K562 (cell line): ENCODE measurements around the gene URB2. TPM values are rescaled to one million over a fixed set of nuclear protein-coding genes. Genes with fewer than 3 reads are reported as not detected.
A peak's percentile ranks its signal among the peaks of the same experiment; 100 is the strongest.

Experiments used
- CHD1 ChIP-seq: fragments of 200-600 bp; sonication (generic); IDR thresholded peaks from one replicate; pipeline ENCODE4 v1.6.1; 2012; ENCODE audit warnings: mild to moderate bottlenecking, moderate library complexity, low read length, inconsistent platforms
- ELK3 ChIP-seq: fragments of 450-650 bp; formaldehyde crosslinking; IDR thresholded peaks from 2 replicates; pipeline ENCODE4 v1.4.0; 2020; ENCODE audit warnings: mild to moderate bottlenecking
- HLTF ChIP-seq: fragments of 450-650 bp; IDR thresholded peaks from 2 replicates; pipeline ENCODE4 v1.6.1; 2016
- HNRNPLL ChIP-seq: fragments of 200-400 bp; formaldehyde crosslinking; IDR thresholded peaks from 2 replicates; pipeline ENCODE4 v1.6.1; 2017; ENCODE audit warnings: low read length, low read depth, mild to moderate bottlenecking; ENCODE audit not compliant: poor library complexity, severe bottlenecking
- REST ChIP-seq, 2 experiments: fragments of 450-650 bp; formaldehyde crosslinking in 1 of 2; IDR thresholded peaks; 2 replicates each; pipeline versions ENCODE4 v1.4.0 to v1.6.1; 2014 to 2020; ENCODE audit warnings: mild to moderate bottlenecking in 2 of 2, borderline replicate concordance in 1 of 2, low read depth in 1 of 2
- XRCC5 ChIP-seq: fragments of 200-400 bp; formaldehyde crosslinking; IDR thresholded peaks from 2 replicates; pipeline ENCODE4 v1.6.1; 2017; ENCODE audit warnings: low read depth, mild to moderate bottlenecking, low read length
- ZNF282 ChIP-seq: sonication (generic); formaldehyde crosslinking; IDR thresholded peaks from 2 replicates; pipeline ENCODE4 v1.8.1; 2023; ENCODE audit warnings: missing genetic modification reagents
- ZNF444 ChIP-seq: fragments of 250-450 bp; sonication (Bioruptor Pico); IDR thresholded peaks from 2 replicates; pipeline ENCODE4 v1.4.0; 2020; ENCODE audit warnings: mild to moderate bottlenecking, moderate library complexity
- ZNF449 ChIP-seq: fragments of 250-450 bp; sonication (Bioruptor Pico); IDR thresholded peaks from 2 replicates; pipeline ENCODE4 v1.8.0; 2022; ENCODE audit warnings: moderate library complexity, mild to moderate bottlenecking, inconsistent platforms
- ZNF75A ChIP-seq: fragments of 450-650 bp; formaldehyde crosslinking; IDR thresholded peaks from 2 replicates; pipeline ENCODE4 v1.4.0; 2020; ENCODE audit warnings: mild to moderate bottlenecking
- polyA plus RNA-seq, 8 experiments: library from polyadenylated mRNA; depleted of rRNA in 4 of 8; stranded (reverse) in 5 of 8; unstranded in 3 of 8; fragments of >200 nt; fragmentation: Nextera tagmentation in 2 of 8; fragmentation: Illumina TruSeq in 1 of 8; extraction: Ambion mirVana in 2 of 8; extraction: Trizol in 1 of 8; gene quantifications; 2 replicates each; pipeline versions ENCODE4 v1.2.1 to v1.2.3, GENCODE V29; 2011 to 2014; ENCODE audit warnings: inconsistent platforms in 1 of 8, missing spikeins in 1 of 8
- total RNA-seq, 7 experiments: library from RNA; depleted of rRNA in 6 of 7; stranded (reverse); fragments of >200 nt in 6 of 7; fragmentation: Illumina TruSeq in 2 of 7; extraction: Trizol in 2 of 7; gene quantifications; 2 replicates each; pipeline versions ENCODE4 v1.2.1 to v1.2.3, GENCODE V29; 2011 to 2021; ENCODE audit warnings: low replicate concordance in 1 of 7
- TF ChIP-seq, protein P1 (sequence below): sonication (generic); formaldehyde crosslinking; IDR thresholded peaks from 2 replicates; pipeline ENCODE4 v1.8.0; 2022; ENCODE audit warnings: missing genetic modification reagents, mild to moderate bottlenecking, moderate library complexity, borderline replicate concordance
- TF ChIP-seq, protein P2 (sequence below): fragments of 250-450 bp; sonication (Bioruptor Pico); IDR thresholded peaks from 2 replicates; pipeline ENCODE4 v1.5.0; 2020; ENCODE audit warnings: mild to moderate bottlenecking, borderline replicate concordance

The URB2 gene
- total and polyA plus RNA-seq, 9 of the 15 experiments (the other 6 are each of a cell fraction or from before 2014, with no cell fraction given) = 2.8 to 28.3 (median 19.0) TPM

- TF ChIP-seq, protein P1, sequence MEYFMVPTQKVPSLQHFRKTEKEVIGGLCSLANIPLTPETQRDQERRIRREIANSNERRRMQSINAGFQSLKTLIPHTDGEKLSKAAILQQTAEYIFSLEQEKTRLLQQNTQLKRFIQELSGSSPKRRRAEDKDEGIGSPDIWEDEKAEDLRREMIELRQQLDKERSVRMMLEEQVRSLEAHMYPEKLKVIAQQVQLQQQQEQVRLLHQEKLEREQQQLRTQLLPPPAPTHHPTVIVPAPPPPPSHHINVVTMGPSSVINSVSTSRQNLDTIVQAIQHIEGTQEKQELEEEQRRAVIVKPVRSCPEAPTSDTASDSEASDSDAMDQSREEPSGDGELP = peak; percentile 29; the same call in 1 of the 2 replicates
- TF ChIP-seq CHD1 (no peak), ELK3 (CRISPR knock-in tag) (no peak), XRCC5 (0 out of 2 replicates have a peak, but pooled peaks have one; percentile 22), ZNF75A (CRISPR knock-in tag) (no peak), ZNF449 (CRISPR knock-in tag) (no peak), HLTF (no peak), ZNF282 (no peak), HNRNPLL (no peak), ZNF444 (CRISPR knock-in tag) (no peak), REST (IDR thresholded peaks at IDR 0.05; ENCODE audit: borderline replicate concordance) (peak; percentile 66), REST (CRISPR knock-in tag; IDR thresholded peaks at IDR 0.05; ENCODE audit: low read depth) (no peak)
- TF ChIP-seq, protein P2, sequence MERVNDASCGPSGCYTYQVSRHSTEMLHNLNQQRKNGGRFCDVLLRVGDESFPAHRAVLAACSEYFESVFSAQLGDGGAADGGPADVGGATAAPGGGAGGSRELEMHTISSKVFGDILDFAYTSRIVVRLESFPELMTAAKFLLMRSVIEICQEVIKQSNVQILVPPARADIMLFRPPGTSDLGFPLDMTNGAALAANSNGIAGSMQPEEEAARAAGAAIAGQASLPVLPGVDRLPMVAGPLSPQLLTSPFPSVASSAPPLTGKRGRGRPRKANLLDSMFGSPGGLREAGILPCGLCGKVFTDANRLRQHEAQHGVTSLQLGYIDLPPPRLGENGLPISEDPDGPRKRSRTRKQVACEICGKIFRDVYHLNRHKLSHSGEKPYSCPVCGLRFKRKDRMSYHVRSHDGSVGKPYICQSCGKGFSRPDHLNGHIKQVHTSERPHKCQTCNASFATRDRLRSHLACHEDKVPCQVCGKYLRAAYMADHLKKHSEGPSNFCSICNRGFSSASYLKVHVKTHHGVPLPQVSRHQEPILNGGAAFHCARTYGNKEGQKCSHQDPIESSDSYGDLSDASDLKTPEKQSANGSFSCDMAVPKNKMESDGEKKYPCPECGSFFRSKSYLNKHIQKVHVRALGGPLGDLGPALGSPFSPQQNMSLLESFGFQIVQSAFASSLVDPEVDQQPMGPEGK (CRISPR knock-in tag) = no peak
Observed at GRCh38 chr1:229661022-229661877, 35.2 kb downstream of the URB2 start (continued).
